K562 (cell line): ENCODE results near the gene TANGO6. TPM values are rescaled to one million over a fixed set of nuclear protein-coding genes. Genes with fewer than 3 reads are reported as not detected.

ENCODE experiments used
- ATAC-seq: fragments of 200-7000 bp; cut with Tn5 transposase; 3 replicates; pipeline ENCODE4 v1.9.1; 2020; ENCODE audit warnings: moderate library complexity
- BruUV-seq: library from RNA; stranded (reverse); fragments of 400-500 nt; replicated peaks from 2 replicates; lab custom pipeline; 2021; lab: Mats Ljungman, UMichigan
- CTCF ChIA-PET: fragments of 300-600 bp; formaldehyde crosslinking; extraction: SDS; loops from one replicate; lab custom pipeline; 2021; ENCODE audit warnings: low intra/inter-chr PET ratio; lab: Yijun Ruan, JAX
- POLR2A ChIA-PET: fragments of 300-600, 350-650 bp; sonication (Branson Sonifier 250); formaldehyde crosslinking; extraction: SDS; loops from one replicate; lab custom pipeline; 2021; ENCODE audit warnings: antibody characterized with exemption, inconsistent platforms; lab: Yijun Ruan, JAX
- DNase-seq, 4 experiments: peaks; one replicate each; pipeline versions ENCODE4 v3.0.0 to v3.0.0-alpha.2; 2011 to 2018; ENCODE audit warnings: low spot score in 3 of 4, mixed read lengths in 3 of 4; ENCODE audit errors: extremely low read depth in 1 of 4
- FAIRE-seq: peaks from 2 replicates; lab custom pipeline; 2011; peaks lifted over from hg19 to GRCh38; lab: Jason Lieb, UNC
- H2AFZ ChIP-seq: 2 replicates; pipeline ENCODE4 v1.6.0; 2011; ENCODE audit warnings: low read depth, low read length, control low read depth, inconsistent platforms
- H3K27ac ChIP-seq: fragments of 200-600 bp; 3 replicates; pipeline ENCODE4 v1.8.0; 2011; ENCODE audit warnings: low read depth, mild to moderate bottlenecking, control low read depth, inconsistent platforms, low read length, moderate library complexity, mixed read lengths; ENCODE audit errors: extremely low read depth
- H3K27me3 ChIP-seq, 2 experiments: fragments of 300-600 bp in 1 of 2; 2 replicates in 1 of 2; 3 replicates in 1 of 2; pipeline versions ENCODE4 v1.6.0 to v1.8.0; 2011; ENCODE audit warnings: inconsistent platforms in 2 of 2, low read length in 2 of 2, mild to moderate bottlenecking in 1 of 2, mixed read lengths in 1 of 2, moderate library complexity in 1 of 2; ENCODE audit not compliant: control insufficient read depth in 2 of 2, insufficient read depth in 2 of 2
- H3K36me3 ChIP-seq: fragments of 300-600 bp; 3 replicates; pipeline ENCODE4 v1.8.0; 2011; ENCODE audit warnings: mild to moderate bottlenecking, low read length, inconsistent platforms; ENCODE audit not compliant: control insufficient read depth, insufficient read depth
- H3K4me1 ChIP-seq, 2 experiments: fragments of 200-600 bp in 1 of 2; replicated peaks in 1 of 2; 2 replicates in 1 of 2; 3 replicates in 1 of 2; pipeline versions ENCODE4 v1.5.1 to v1.8.0; 2011; ENCODE audit warnings: inconsistent platforms in 2 of 2, low read length in 2 of 2, mild to moderate bottlenecking in 1 of 2, mixed read lengths in 1 of 2, moderate library complexity in 1 of 2; ENCODE audit not compliant: control insufficient read depth in 2 of 2, insufficient read depth in 2 of 2
- H3K4me2 ChIP-seq: 2 replicates; pipeline ENCODE4 v1.6.1; 2011; ENCODE audit warnings: low read length, control low read depth, inconsistent platforms, mixed read lengths; ENCODE audit not compliant: insufficient read depth
- H3K4me3 ChIP-seq: fragments of 200-600 bp; sonication (generic), shearing (Covaris generic); 2 replicates; pipeline ENCODE4 v1.5.1; 2016; ENCODE audit warnings: control low read depth, inconsistent platforms
- H3K79me2 ChIP-seq: fragments of 200-600 bp; 3 replicates; pipeline ENCODE4 v1.8.0; 2011; ENCODE audit warnings: low read length, inconsistent platforms; ENCODE audit not compliant: control insufficient read depth, insufficient read depth
- H3K9ac ChIP-seq, 2 experiments: 2 replicates each; pipeline versions ENCODE4 v1.6.0 to v1.6.1; 2011; ENCODE audit warnings: low read depth in 2 of 2, low read length in 2 of 2, control low read depth in 1 of 2, inconsistent platforms in 1 of 2, mild to moderate bottlenecking in 1 of 2, mixed read lengths in 1 of 2; ENCODE audit not compliant: insufficient read depth in 1 of 2
- H3K9me1 ChIP-seq: one replicate; pipeline ENCODE4 v1.6.0; 2011; ENCODE audit warnings: inconsistent platforms, mild to moderate bottlenecking, low read length, moderate library complexity; ENCODE audit not compliant: control insufficient read depth, insufficient read depth
- H3K9me3 ChIP-seq: replicated peaks from 2 replicates; pipeline ENCODE4 v1.5.1; 2011; ENCODE audit warnings: low read depth, low read length, inconsistent platforms; ENCODE audit not compliant: control insufficient read depth, insufficient read depth
- H4K20me1 ChIP-seq: replicated peaks from 2 replicates; pipeline ENCODE4 v1.6.1; 2011; ENCODE audit warnings: low read length, inconsistent platforms, mixed read lengths; ENCODE audit not compliant: control insufficient read depth, insufficient read depth
- BRCA1 ChIP-seq, 2 experiments: fragments of 450-650 bp in 1 of 2; sonication (generic) in 1 of 2; formaldehyde crosslinking in 1 of 2; IDR thresholded peaks; 2 replicates each; pipeline versions ENCODE4 v1.5.0 to v1.6.1; 2017 to 2020; ENCODE audit warnings: mild to moderate bottlenecking in 1 of 2, missing genetic modification reagents in 1 of 2
- CHD2 ChIP-seq: IDR thresholded peaks from 2 replicates; pipeline ENCODE4 v1.6.1; 2011; ENCODE audit warnings: low read depth, low read length
- ETV6 ChIP-seq, 3 experiments: fragments of 150-350 bp in 1 of 3; sonication (generic) in 1 of 3; formaldehyde crosslinking in 1 of 3; IDR thresholded peaks; 2 replicates each; pipeline versions ENCODE4 v1.6.1 to v1.8.0; 2014 to 2022; ENCODE audit warnings: borderline replicate concordance in 2 of 3, low read depth in 2 of 3, antibody characterized with exemption in 1 of 3, low read length in 1 of 3, mild to moderate bottlenecking in 1 of 3, missing genetic modification reagents in 1 of 3
- FOSL1 ChIP-seq: fragments of 200-800 bp; sonication (Bioruptor generic); conservative IDR thresholded peaks from 2 replicates; pipeline ENCODE4 v1.6.1; 2016; ENCODE audit warnings: missing genetic modification characterization, missing compliant biosample characterization
- HNRNPH1 ChIP-seq: fragments of 200-400 bp; formaldehyde crosslinking; optimal IDR thresholded peaks from 2 replicates; pipeline ENCODE3; 2017; ENCODE audit warnings: low read depth, mild to moderate bottlenecking, low read length, moderate library complexity
- ILF3 ChIP-seq: fragments of 450-650 bp; IDR thresholded peaks from 2 replicates; pipeline ENCODE4 v1.6.1; 2018; ENCODE audit warnings: antibody characterized with exemption, mild to moderate bottlenecking, moderate library complexity, borderline replicate concordance
- MAFF ChIP-seq: IDR thresholded peaks from 2 replicates; pipeline ENCODE4 v1.6.1; 2012; ENCODE audit warnings: low read length, improper control_type of control experiment
- MED1 ChIP-seq: sonication (generic); formaldehyde crosslinking; IDR thresholded peaks from 2 replicates; pipeline ENCODE4 v1.8.1; 2023; ENCODE audit warnings: missing genetic modification reagents, borderline replicate concordance
- OTX1 ChIP-seq: fragments of 450-650 bp; formaldehyde crosslinking; IDR thresholded peaks from 2 replicates; pipeline ENCODE4 v1.4.0; 2022; ENCODE audit warnings: mild to moderate bottlenecking
- ZNF507 ChIP-seq: conservative IDR thresholded peaks from 2 replicates; pipeline ENCODE4 v1.6.1; 2017; ENCODE audit warnings: missing genetic modification characterization, missing compliant biosample characterization
- whole genome bisulfite sequencing: fragments of 100-300 bp; shearing (Covaris generic); methylation state at CpG from one replicate; pipeline ENCODE4 v1.1.6; 2016; ENCODE audit warnings: low coverage, mixed read lengths; ENCODE audit not compliant: insufficient coverage; ENCODE audit errors: missing lambda C conversion rate; 5-methylcytosine and 5-hydroxymethylcytosine counted together
- in situ Hi-C: fragments of 300-500 bp; cut with MboI; formaldehyde crosslinking; loops from 4 replicates; pipeline ENCODE4 v1.15.0; 2018; ENCODE audit warnings: inconsistent platforms, mixed read lengths
- intact Hi-C: fragments of 100-400 bp; cut with micrococcal nuclease; formaldehyde crosslinking; loops from 2 replicates; pipeline ENCODE4 v1.14.2; 2022
- polyA plus RNA-seq, 8 experiments: library from polyadenylated mRNA; depleted of rRNA in 4 of 8; stranded (reverse) in 5 of 8; unstranded in 3 of 8; fragments of >200 nt; fragmentation: Nextera tagmentation in 2 of 8; fragmentation: Illumina TruSeq in 1 of 8; extraction: Ambion mirVana in 2 of 8; extraction: Trizol in 1 of 8; gene quantifications; 2 replicates each; pipeline versions ENCODE4 v1.2.1 to v1.2.3, GENCODE V29; 2011 to 2014; ENCODE audit warnings: inconsistent platforms in 1 of 8, missing spikeins in 1 of 8
- total RNA-seq, 7 experiments: library from RNA; depleted of rRNA in 6 of 7; stranded (reverse); fragments of >200 nt in 6 of 7; fragmentation: Illumina TruSeq in 2 of 7; extraction: Trizol in 2 of 7; gene quantifications; 2 replicates each; pipeline versions ENCODE4 v1.2.1 to v1.2.3, GENCODE V29; 2011 to 2021; ENCODE audit warnings: low replicate concordance in 1 of 7
- TF ChIP-seq, protein P1 (sequence below): fragments of 450-650 bp; formaldehyde crosslinking; IDR thresholded peaks from 2 replicates; pipeline ENCODE4 v1.4.0; 2022; ENCODE audit warnings: mild to moderate bottlenecking, moderate library complexity
- TF ChIP-seq, protein P2 (sequence below): sonication (generic); formaldehyde crosslinking; IDR thresholded peaks from 2 replicates; pipeline ENCODE4 v1.8.1; 2023; ENCODE audit warnings: mild to moderate bottlenecking, missing genetic modification reagents
- TF ChIP-seq, protein P3 (sequence below): fragments of 250-450 bp; sonication (Bioruptor Pico); IDR thresholded peaks from 2 replicates; pipeline ENCODE4 v1.4.0; 2020; ENCODE audit warnings: mild to moderate bottlenecking, moderate library complexity

The TANGO6 gene
- total and polyA plus RNA-seq, 9 of the 15 experiments (the other 6 are each of a cell fraction or from before 2014, with no cell fraction given), result 1.6 to 15.2 (median 9.6) TPM

- ATAC-seq (no peak), FAIRE-seq (no peak), DNase-seq (no peak)
- Histone ChIP-seq H3K4me1 (peaks cover 7 to 41% of the 10 kb centered on the region in 2 experiments; a peak in 4 of 5 replicates), H2AFZ (no peak overlapping the region), H4K20me1 (0 out of 2 replicates have a peak, but pooled peaks cover 10% of the 10 kb centered on the region), H3K36me3 (peaks cover 12% of the 10 kb centered on the region; the same call in 2 of the 3 replicates), H3K4me3 (no peak overlapping the region), H3K9me3 (no peaks in the 10 kb centered on the region), H3K9me1 (peaks cover 10% of the 10 kb centered on the region), H3K27ac (no peak overlapping the region), H3K79me2 (no peaks in the 10 kb centered on the region), H3K4me2 (no peak overlapping the region), H3K9ac (no peak overlapping the region), H3K27me3 (no peaks in the 10 kb centered on the region)
- POLR2A ChIA-PET, result interaction anchor here (0.7 kb wide), 1 partner anchor 263 kb away, joined by 3 read pairs; no protein-coding TSS in a partner anchor
- 75% methylated on average over 7 of the region's 7 CpGs for WGBS
- in situ Hi-C loops, result loop anchor here (10.0 kb wide), 2 partner anchors 406 to 586 kb away; no protein-coding TSS in a partner anchor
- CTCF ChIA-PET, result no interaction called here
- TF ChIP-seq, protein P1, sequence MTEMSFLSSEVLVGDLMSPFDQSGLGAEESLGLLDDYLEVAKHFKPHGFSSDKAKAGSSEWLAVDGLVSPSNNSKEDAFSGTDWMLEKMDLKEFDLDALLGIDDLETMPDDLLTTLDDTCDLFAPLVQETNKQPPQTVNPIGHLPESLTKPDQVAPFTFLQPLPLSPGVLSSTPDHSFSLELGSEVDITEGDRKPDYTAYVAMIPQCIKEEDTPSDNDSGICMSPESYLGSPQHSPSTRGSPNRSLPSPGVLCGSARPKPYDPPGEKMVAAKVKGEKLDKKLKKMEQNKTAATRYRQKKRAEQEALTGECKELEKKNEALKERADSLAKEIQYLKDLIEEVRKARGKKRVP (CRISPR knock-in tag), result no peak
- no peak for TF ChIP-seq BRCA1 (IDR thresholded peaks at IDR 0.05)
- TF ChIP-seq BRCA1 (CRISPR knock-in tag; IDR thresholded peaks at IDR 0.05), result no peak
- TF ChIP-seq MAFF, result no peak
- TF ChIP-seq, protein P2, sequence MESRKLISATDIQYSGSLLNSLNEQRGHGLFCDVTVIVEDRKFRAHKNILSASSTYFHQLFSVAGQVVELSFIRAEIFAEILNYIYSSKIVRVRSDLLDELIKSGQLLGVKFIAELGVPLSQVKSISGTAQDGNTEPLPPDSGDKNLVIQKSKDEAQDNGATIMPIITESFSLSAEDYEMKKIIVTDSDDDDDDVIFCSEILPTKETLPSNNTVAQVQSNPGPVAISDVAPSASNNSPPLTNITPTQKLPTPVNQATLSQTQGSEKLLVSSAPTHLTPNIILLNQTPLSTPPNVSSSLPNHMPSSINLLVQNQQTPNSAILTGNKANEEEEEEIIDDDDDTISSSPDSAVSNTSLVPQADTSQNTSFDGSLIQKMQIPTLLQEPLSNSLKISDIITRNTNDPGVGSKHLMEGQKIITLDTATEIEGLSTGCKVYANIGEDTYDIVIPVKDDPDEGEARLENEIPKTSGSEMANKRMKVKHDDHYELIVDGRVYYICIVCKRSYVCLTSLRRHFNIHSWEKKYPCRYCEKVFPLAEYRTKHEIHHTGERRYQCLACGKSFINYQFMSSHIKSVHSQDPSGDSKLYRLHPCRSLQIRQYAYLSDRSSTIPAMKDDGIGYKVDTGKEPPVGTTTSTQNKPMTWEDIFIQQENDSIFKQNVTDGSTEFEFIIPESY (CRISPR knock-in tag), result no peak
- no peak for TF ChIP-seq HNRNPH1
- no peak for TF ChIP-seq MED1
- no peak for TF ChIP-seq FOSL1
- TF ChIP-seq OTX1 (CRISPR knock-in tag), result no peak
- TF ChIP-seq, protein P3, sequence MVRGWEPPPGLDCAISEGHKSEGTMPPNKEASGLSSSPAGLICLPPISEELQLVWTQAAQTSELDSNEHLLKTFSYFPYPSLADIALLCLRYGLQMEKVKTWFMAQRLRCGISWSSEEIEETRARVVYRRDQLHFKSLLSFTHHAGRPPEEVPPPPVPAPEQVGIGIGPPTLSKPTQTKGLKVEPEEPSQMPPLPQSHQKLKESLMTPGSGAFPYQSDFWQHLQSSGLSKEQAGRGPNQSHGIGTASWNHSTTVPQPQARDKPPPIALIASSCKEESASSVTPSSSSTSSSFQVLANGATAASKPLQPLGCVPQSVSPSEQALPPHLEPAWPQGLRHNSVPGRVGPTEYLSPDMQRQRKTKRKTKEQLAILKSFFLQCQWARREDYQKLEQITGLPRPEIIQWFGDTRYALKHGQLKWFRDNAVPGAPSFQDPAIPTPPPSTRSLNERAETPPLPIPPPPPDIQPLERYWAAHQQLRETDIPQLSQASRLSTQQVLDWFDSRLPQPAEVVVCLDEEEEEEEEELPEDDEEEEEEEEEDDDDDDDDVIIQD, result no peak
- TF ChIP-seq ILF3, result no peak
- no peak for TF ChIP-seq CHD2
- no peak for TF ChIP-seq ETV6 (IDR thresholded peaks at IDR 0.05; ENCODE audit: borderline replicate concordance in 1 of 2, low read depth in 2 of 2, low read length in 1 of 2)
- no peak for TF ChIP-seq ETV6 (CRISPR knock-in tag; IDR thresholded peaks at IDR 0.05; ENCODE audit: borderline replicate concordance)
- TF ChIP-seq ZNF507 (tag), result no peak
- intact Hi-C loops, result loop anchor here (10.0 kb wide), 1 partner anchor 586 kb away; no protein-coding TSS in a partner anchor
- no TSS peak for BruUV-seq
These were observed 267.1 kb downstream of the TANGO6 start for GRCh38 chr16:69110406-69110805.
